ENCODE measurements around the gene PNPLA7. TPM values are rescaled to one million over a fixed set of nuclear protein-coding genes. Genes with fewer than 3 reads are reported as not detected.

The PNPLA7 gene
- total RNA-seq, 4 donors from 2014 or later: 24.1 to 44.3 (median 28.2) TPM

GRCh38 chr9:137506702-137507171 is 43.5 kb downstream of the PNPLA7 start:
- intact Hi-C loops (cut with DNase I; ENCODE audit: low total_unique reads): no loop called here
- TF ChIP-seq CTCF (IDR thresholded peaks at IDR 0.05) (no peak), POLR2A (IDR thresholded peaks at IDR 0.05) (no peak)
- H3K4me3 ChIP-seq (ENCODE audit: low read depth, poor library complexity, severe bottlenecking): no peak overlapping the region
- 78 to 84% methylated on average over 21 to 26 of the region's 26 CpGs for WGBS, 2 donors
- no peak for DNase-seq (ENCODE audit: low spot score in 2 of 2)

GRCh38 chr9:137506274-137506673 is 43.9 kb downstream of the PNPLA7 start:
- WGBS, 2 donors: 65 to 70% methylated on average over 15 of the region's 15 CpGs
- DNase-seq (ENCODE audit: low spot score in 2 of 2): no peak
- H3K4me3 ChIP-seq (ENCODE audit: low read depth, poor library complexity, severe bottlenecking): no peak overlapping the region
- intact Hi-C loops (cut with DNase I; ENCODE audit: low total_unique reads): no loop called here
- TF ChIP-seq POLR2A (IDR thresholded peaks at IDR 0.05) (no peak), CTCF (IDR thresholded peaks at IDR 0.05) (no peak)

GRCh38 chr9:137505421-137506140 is 44.6 kb downstream of the PNPLA7 start:
- WGBS, 2 donors: 92 to 94% methylated on average over 22 to 23 of the region's 28 CpGs
- TF ChIP-seq CTCF (IDR thresholded peaks at IDR 0.05): no peak
- no peak for TF ChIP-seq POLR2A (IDR thresholded peaks at IDR 0.05)
- intact Hi-C loops (cut with DNase I; ENCODE audit: low total_unique reads): no loop called here

GRCh38 chr9:137504432-137504777 is 45.8 kb downstream of the PNPLA7 start:
- WGBS, 2 donors: 90 to 94% methylated on average over 7 of the region's 7 CpGs
- TF ChIP-seq POLR2A (IDR thresholded peaks at IDR 0.05) (no peak), CTCF (IDR thresholded peaks at IDR 0.05) (no peak)
- no peak overlapping the region for H3K4me3 ChIP-seq (ENCODE audit: low read depth, poor library complexity, severe bottlenecking)
- no peak for DNase-seq (ENCODE audit: low spot score in 2 of 2)
- intact Hi-C loops (cut with DNase I; ENCODE audit: low total_unique reads): no loop called here

More at GRCh38 chr9:137505421-137506140, 44.6 kb downstream of the PNPLA7 start:
- no peak overlapping the region for H3K4me3 ChIP-seq (ENCODE audit: low read depth, poor library complexity, severe bottlenecking)
- DNase-seq (ENCODE audit: low spot score in 2 of 2): no peak

- TF ChIP-seq POLR2A (IDR thresholded peaks at IDR 0.05) (no peak), CTCF (IDR thresholded peaks at IDR 0.05) (no peak)
- intact Hi-C loops (cut with DNase I; ENCODE audit: low total_unique reads): no loop called here
- DNase-seq (ENCODE audit: low spot score in 2 of 2): no peak
- H3K4me3 ChIP-seq (ENCODE audit: low read depth, poor library complexity, severe bottlenecking): no peak overlapping the region
- WGBS, 2 donors: 77 to 80% methylated on average over 28 to 33 of the region's 36 CpGs
Observed at GRCh38 chr9:137502008-137502911, 47.9 kb downstream of the PNPLA7 start.

Measured in lower leg skin (tissue), 4 donors.